GM23248 (cell line): ENCODE results near the gene MINDY2.

Experiments used
- EZH2 ChIP-seq: fragments of 200-600 bp; sonication (generic); IDR thresholded peaks from 2 replicates; pipeline ENCODE4 v1.6.1; 2018; ENCODE audit warnings: antibody characterized with exemption, mild to moderate bottlenecking; ENCODE audit not compliant: insufficient read depth, poor library complexity, severe bottlenecking
- EZH2phosphoT487 ChIP-seq: fragments of 200-600 bp; sonication (generic); IDR thresholded peaks from 2 replicates; pipeline ENCODE4 v1.6.1; 2018; ENCODE audit warnings: antibody characterized with exemption, moderate library complexity, mild to moderate bottlenecking, low read depth; ENCODE audit not compliant: insufficient read depth

DNA sequence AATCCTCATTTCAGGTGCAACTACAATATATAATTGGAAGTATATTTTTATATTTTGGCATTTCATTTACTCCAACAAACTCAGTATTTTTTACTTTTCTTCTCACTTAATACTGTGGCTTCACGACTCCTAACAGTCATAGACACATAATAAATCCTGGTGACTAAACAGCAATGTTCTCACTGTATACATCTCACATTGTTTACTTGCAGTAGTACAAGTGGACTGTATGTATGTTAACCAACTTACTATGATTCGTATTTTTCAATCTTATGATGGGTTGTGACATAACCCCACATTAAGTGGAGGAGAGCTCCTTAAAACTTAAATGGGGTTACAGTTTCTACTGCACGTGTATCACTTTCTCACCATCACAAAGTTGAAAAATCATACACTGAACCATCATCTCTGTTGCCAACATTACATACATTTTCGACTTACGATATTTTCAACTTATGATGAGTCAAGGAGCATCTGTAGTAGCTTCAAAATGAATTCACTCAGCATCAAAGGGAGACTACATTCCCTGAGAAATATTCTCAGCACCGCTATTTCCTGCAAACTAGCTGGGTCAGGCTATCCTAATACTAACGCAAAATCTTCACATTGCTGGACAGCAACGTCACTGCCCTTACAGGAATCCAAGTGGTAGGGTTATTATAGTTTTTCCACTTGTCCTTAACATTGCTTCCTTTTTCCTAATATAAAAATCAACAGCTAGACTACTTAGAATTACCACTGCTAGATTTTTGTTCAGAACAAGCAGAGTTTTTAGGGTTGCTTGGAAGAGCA lies 28.9 kb upstream of the MINDY2 start:
- no peak for TF ChIP-seq EZH2phosphoT487
- TF ChIP-seq EZH2, result no peak
